Upper lobe of right lung (tissue), 1 donor: Measurements from ENCODE around the gene PRKX. TPM values are rescaled to one million over a fixed set of nuclear protein-coding genes. Genes with fewer than 3 reads are reported as not detected.
"Not testable (repeated sequence)": the region's sequence is repeated elsewhere in the genome, so short reads cannot be mapped to it uniquely, and the experiment has no call there.

Experiments used
- ATAC-seq: fragments of 200-7000 bp; cut with Tn5 transposase; one replicate; pipeline ENCODE4 v1.9.1; 2020; ENCODE audit warnings: mild to moderate bottlenecking, moderate library complexity
- DNase-seq: peaks from one replicate; pipeline ENCODE4 v3.0.0-alpha.2; 2020
- H3K27ac ChIP-seq: fragments of 200-600 bp; one replicate; pipeline ENCODE4 v1.8.0; 2022
- H3K27me3 ChIP-seq: fragments of 200-600 bp; one replicate; pipeline ENCODE4 v1.8.0; 2022; ENCODE audit warnings: mild to moderate bottlenecking
- H3K36me3 ChIP-seq: fragments of 200-600 bp; one replicate; pipeline ENCODE4 v1.8.0; 2022
- H3K4me1 ChIP-seq: fragments of 200-600 bp; one replicate; pipeline ENCODE4 v1.8.0; 2022
- H3K4me3 ChIP-seq: fragments of 200-600 bp; one replicate; pipeline ENCODE4 v1.8.0; 2022; ENCODE audit warnings: mild to moderate bottlenecking
- H3K9me3 ChIP-seq: fragments of 200-600 bp; one replicate; pipeline ENCODE4 v1.8.0; 2022
- CTCF ChIP-seq: fragments of 200-600 bp; IDR thresholded peaks from one replicate; pipeline ENCODE4 v1.8.0; 2022; ENCODE audit warnings: antibody characterized with exemption
- intact Hi-C: fragments of 100-400 bp; cut with DNase I; formaldehyde crosslinking; loops from one replicate; pipeline ENCODE4 v1.11.0; 2022
- total RNA-seq: library from RNA; stranded (reverse); fragmentation: NEBNext Ultra II Directional; extraction: Animal tissue kit (Norgen Biotek cat#: 25700); gene quantifications from one replicate; pipeline ENCODE4 v1.2.1, GENCODE V29; 2021
- donor health status: DM: no; HTN: yes; CAD: no; lungs with severe emphysema.

PRKX gene
- total RNA-seq, 1 donor from 2014 or later: 23.8 TPM

DNA sequence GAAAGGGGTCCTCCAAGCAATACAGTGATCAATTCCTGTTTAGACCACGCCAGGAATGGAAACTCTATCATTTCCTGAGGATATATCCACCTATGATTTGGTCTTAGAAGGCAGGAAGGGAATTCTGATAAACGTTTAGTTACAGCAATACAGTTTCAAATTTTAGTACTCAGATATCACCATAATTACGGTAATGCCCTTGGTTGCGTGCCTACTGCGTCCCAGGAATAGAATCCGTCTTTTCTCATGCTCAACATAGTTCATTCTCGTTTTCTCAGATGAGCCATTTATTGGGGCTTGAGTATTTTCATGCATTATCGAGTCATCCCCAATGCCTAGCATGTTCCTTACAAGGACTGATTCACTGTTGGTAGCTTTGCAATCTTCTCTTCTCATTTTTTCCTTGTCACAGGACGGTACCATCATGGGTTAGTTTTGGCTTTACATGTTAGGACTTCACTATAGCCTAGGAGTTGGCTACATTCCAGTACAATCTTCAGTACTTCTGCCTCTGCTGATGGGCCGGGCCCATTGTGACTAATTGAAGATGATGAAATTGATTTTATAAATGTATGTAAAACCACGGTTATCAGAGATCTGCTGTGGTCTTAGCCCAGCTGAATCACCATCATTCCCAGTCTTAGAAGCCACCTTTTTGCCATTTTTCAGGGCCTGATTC lies 4.4 kb upstream of the PRKX start:
- Histone ChIP-seq H3K36me3 (no peaks in the 10 kb centered on the region), H3K27me3 (no peaks in the 10 kb centered on the region), H3K4me3 (no peak overlapping the region), H3K9me3 (no peaks in the 10 kb centered on the region), H3K27ac (no peak overlapping the region), H3K4me1 (no peaks in the 10 kb centered on the region)
- ATAC-seq (no peak), DNase-seq (no peak)
- intact Hi-C loops: no loop called here
- no peak for TF ChIP-seq CTCF

- intact Hi-C loops: no loop called here
- no peaks in the 10 kb centered on the region for H3K36me3 ChIP-seq
- H3K27me3 ChIP-seq: no peaks in the 10 kb centered on the region
- ATAC-seq: no peak
- no peaks in the 10 kb centered on the region for H3K9me3 ChIP-seq
- no peak for DNase-seq
- no peaks in the 10 kb centered on the region for H3K4me1 ChIP-seq
- H3K27ac ChIP-seq: no peak overlapping the region
- no peak for TF ChIP-seq CTCF
- no peak overlapping the region for H3K4me3 ChIP-seq
Measured at GRCh38 chrX:3715921-3716320, 2.5 kb upstream of the PRKX start.

GRCh38 chrX:3714706-3715479 lies 1.4 kb upstream of the PRKX start:
- H3K36me3 ChIP-seq, H3K4me1 ChIP-seq, DNase-seq, ATAC-seq, intact Hi-C loops, H3K4me3 ChIP-seq, H3K27ac ChIP-seq, H3K27me3 ChIP-seq, H3K9me3 ChIP-seq: not testable (repeated sequence)

GRCh38 chrX:3713937-3714434 lies 537 bp upstream of the PRKX start:
- no peak for DNase-seq
- Histone ChIP-seq H3K9me3 (no peaks in the 10 kb centered on the region), H3K4me1 (no peaks in the 10 kb centered on the region), H3K36me3 (no peaks in the 10 kb centered on the region), H3K27ac (no peak overlapping the region), H3K4me3 (peak overlapping the region; percentile 61), H3K27me3 (no peaks in the 10 kb centered on the region)
- TF ChIP-seq CTCF: no peak
- ATAC-seq: no peak
- intact Hi-C loops: no loop called here

GRCh38 chrX:3712870-3713224 lies 602 bp downstream of the PRKX start:
- intact Hi-C loops: no loop called here

More at GRCh38 chrX:3712870-3713224, 602 bp downstream of the PRKX start:
- Histone ChIP-seq H3K9me3 (no peaks in the 10 kb centered on the region), H3K4me3 (peak overlapping the region; percentile 61), H3K27me3 (no peaks in the 10 kb centered on the region), H3K27ac (peak overlapping the region; percentile 72), H3K36me3 (no peaks in the 10 kb centered on the region), H3K4me1 (no peaks in the 10 kb centered on the region)
- no peak for DNase-seq
- ATAC-seq: peak; percentile 62
- TF ChIP-seq CTCF: no peak
